Measurements from ENCODE around the gene DLGAP4. TPM values are rescaled to one million over a fixed set of nuclear protein-coding genes. Genes with fewer than 3 reads are reported as not detected.

The DLGAP4 gene
- polyA plus RNA-seq, 1 of the 3 experiments (the other 2 are of a cell fraction): 31.2 TPM

DNA sequence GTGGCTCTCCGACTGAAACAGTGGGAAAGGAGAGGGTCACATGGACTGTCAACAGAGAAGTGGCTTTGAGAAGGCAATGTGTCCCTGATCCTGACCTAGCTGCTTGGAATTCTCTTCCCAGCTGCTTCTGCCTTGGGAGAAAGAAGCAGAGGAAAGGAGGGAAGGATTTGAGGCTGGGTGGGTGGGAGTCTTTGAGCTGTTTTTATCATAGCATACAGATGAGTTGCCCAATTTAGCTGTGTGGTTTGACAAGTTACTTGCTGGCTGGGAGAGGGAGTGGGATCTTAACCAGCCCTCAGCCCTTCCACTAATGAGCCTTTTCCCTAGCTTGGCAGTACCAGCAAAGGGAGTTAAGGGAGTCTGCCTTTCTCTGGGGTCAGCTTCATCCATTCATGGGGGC, 184.1 kb downstream of the DLGAP4 start (continued):
- TF ChIP-seq, protein P1, sequence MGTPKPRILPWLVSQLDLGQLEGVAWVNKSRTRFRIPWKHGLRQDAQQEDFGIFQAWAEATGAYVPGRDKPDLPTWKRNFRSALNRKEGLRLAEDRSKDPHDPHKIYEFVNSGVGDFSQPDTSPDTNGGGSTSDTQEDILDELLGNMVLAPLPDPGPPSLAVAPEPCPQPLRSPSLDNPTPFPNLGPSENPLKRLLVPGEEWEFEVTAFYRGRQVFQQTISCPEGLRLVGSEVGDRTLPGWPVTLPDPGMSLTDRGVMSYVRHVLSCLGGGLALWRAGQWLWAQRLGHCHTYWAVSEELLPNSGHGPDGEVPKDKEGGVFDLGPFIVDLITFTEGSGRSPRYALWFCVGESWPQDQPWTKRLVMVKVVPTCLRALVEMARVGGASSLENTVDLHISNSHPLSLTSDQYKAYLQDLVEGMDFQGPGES (IDR thresholded peaks at IDR 0.05; ENCODE audit: low read depth, low read length): no peak
- no peak for TF ChIP-seq NFIC (IDR thresholded peaks at IDR 0.05; ENCODE audit: borderline replicate concordance)
- TF ChIP-seq EP300 (IDR thresholded peaks at IDR 0.05; ENCODE audit: borderline replicate concordance in 1 of 2, low read depth in 1 of 2, low read length in 1 of 2): no peak

GRCh38 chr20:36491901-36492617, 185.9 kb downstream of the DLGAP4 start:
- Histone ChIP-seq H3K27ac (ENCODE audit: low read depth in 2 of 2, low read length in 1 of 2) (peak overlapping the region in 1 of 2 experiments; percentile 30; a peak in 2 of 4 replicates), H3K9me2 (no peaks in the 10 kb centered on the region), H2AFZ (ENCODE audit: low read depth) (no peak overlapping the region), H3K79me2 (ENCODE audit: insufficient read depth) (peaks cover 100% of the 10 kb centered on the region), H3K9me3 (no peaks in the 10 kb centered on the region), H3K4me2 (no peak overlapping the region), H3K4me1 (ENCODE audit: control insufficient read depth in 1 of 2, insufficient read depth in 2 of 2, low read depth in 1 of 2, low read length in 1 of 2) (peaks cover 3 to 30% of the 10 kb centered on the region in 2 experiments; a peak in 3 of 4 replicates), H3K4me3 (ENCODE audit: low read depth in 2 of 2, low read length in 1 of 2) (no peak overlapping the region), H3K9ac (no peak overlapping the region), H3K27me3 (ENCODE audit: insufficient read depth) (no peaks in the 10 kb centered on the region), H3K36me3 (replicated peaks in 1 of 2; ENCODE audit: control insufficient read depth in 1 of 2, insufficient read depth in 2 of 2, low read length in 1 of 2) (peaks cover 6 to 14% of the 10 kb centered on the region in 2 experiments), H3F3A (replicated peaks; ENCODE audit: insufficient read depth) (no peaks in the 10 kb centered on the region), H4K20me1 (ENCODE audit: insufficient read depth) (peaks cover 100% of the 10 kb centered on the region)
- CTCF ChIA-PET: interaction anchor here (1.0 to 1.3 kb wide), 2 partner anchors 53 to 113 kb away, joined by 3 read pairs; partner anchors contain the start of gene RAB5IF
- no peak for DNase-seq
- TF ChIP-seq, protein P2, sequence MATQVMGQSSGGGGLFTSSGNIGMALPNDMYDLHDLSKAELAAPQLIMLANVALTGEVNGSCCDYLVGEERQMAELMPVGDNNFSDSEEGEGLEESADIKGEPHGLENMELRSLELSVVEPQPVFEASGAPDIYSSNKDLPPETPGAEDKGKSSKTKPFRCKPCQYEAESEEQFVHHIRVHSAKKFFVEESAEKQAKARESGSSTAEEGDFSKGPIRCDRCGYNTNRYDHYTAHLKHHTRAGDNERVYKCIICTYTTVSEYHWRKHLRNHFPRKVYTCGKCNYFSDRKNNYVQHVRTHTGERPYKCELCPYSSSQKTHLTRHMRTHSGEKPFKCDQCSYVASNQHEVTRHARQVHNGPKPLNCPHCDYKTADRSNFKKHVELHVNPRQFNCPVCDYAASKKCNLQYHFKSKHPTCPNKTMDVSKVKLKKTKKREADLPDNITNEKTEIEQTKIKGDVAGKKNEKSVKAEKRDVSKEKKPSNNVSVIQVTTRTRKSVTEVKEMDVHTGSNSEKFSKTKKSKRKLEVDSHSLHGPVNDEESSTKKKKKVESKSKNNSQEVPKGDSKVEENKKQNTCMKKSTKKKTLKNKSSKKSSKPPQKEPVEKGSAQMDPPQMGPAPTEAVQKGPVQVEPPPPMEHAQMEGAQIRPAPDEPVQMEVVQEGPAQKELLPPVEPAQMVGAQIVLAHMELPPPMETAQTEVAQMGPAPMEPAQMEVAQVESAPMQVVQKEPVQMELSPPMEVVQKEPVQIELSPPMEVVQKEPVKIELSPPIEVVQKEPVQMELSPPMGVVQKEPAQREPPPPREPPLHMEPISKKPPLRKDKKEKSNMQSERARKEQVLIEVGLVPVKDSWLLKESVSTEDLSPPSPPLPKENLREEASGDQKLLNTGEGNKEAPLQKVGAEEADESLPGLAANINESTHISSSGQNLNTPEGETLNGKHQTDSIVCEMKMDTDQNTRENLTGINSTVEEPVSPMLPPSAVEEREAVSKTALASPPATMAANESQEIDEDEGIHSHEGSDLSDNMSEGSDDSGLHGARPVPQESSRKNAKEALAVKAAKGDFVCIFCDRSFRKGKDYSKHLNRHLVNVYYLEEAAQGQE (IDR thresholded peaks at IDR 0.05; ENCODE audit: low read depth, low read length): no peak
- TF ChIP-seq NFIC (IDR thresholded peaks at IDR 0.05; ENCODE audit: borderline replicate concordance): no peak
- TF ChIP-seq, protein P3, sequence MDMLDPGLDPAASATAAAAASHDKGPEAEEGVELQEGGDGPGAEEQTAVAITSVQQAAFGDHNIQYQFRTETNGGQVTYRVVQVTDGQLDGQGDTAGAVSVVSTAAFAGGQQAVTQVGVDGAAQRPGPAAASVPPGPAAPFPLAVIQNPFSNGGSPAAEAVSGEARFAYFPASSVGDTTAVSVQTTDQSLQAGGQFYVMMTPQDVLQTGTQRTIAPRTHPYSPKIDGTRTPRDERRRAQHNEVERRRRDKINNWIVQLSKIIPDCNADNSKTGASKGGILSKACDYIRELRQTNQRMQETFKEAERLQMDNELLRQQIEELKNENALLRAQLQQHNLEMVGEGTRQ (IDR thresholded peaks at IDR 0.05; ENCODE audit: borderline replicate concordance, low read depth, low read length): no peak
- TF ChIP-seq PBX3 (IDR thresholded peaks at IDR 0.05): no peak
- WGBS (ENCODE audit: low lambda C conversion rate): 89% methylated on average over 7 of the region's 8 CpGs
- POLR2A ChIA-PET: no interaction called here

All from SK-N-SH (cell line).